DND-41 (cell line): ENCODE results near the gene DNAH17.

Experiments used
- ATAC-seq: fragments of 200-7000 bp; cut with Tn5 transposase; 3 replicates; pipeline ENCODE4 v1.9.1; 2021; ENCODE audit warnings: low read depth; ENCODE audit not compliant: insufficient read depth
- DNase-seq: peaks from one replicate; pipeline ENCODE4 v3.0.0-alpha.2; 2020
- H2AFZ ChIP-seq: 2 replicates; pipeline ENCODE4 v1.6.0; 2012; ENCODE audit warnings: low read depth, low read length
- H3K27ac ChIP-seq: 2 replicates; pipeline ENCODE4 v1.5.1; 2012; ENCODE audit warnings: low read length, inconsistent platforms
- H3K27me3 ChIP-seq: fragments of 200-600 bp; sonication (generic); 2 replicates; pipeline ENCODE4 v1.6.0; 2012; ENCODE audit warnings: low read length, mild to moderate bottlenecking, inconsistent platforms; ENCODE audit not compliant: insufficient read depth, poor library complexity
- H3K36me3 ChIP-seq: 2 replicates; pipeline ENCODE4 v1.5.1; 2012; ENCODE audit warnings: low read length, inconsistent platforms; ENCODE audit not compliant: insufficient read depth
- H3K4me1 ChIP-seq: 2 replicates; pipeline ENCODE4 v1.5.1; 2012; ENCODE audit warnings: mild to moderate bottlenecking, low read length; ENCODE audit not compliant: insufficient read depth
- H3K4me2 ChIP-seq: 2 replicates; pipeline ENCODE4 v1.6.0; 2012; ENCODE audit warnings: mild to moderate bottlenecking, moderate library complexity, low read length, inconsistent platforms; ENCODE audit not compliant: insufficient read depth
- H3K4me3 ChIP-seq, 2 experiments: fragments of 200-600 bp in 1 of 2; shearing (Covaris generic) in 1 of 2; 2 replicates each; pipeline ENCODE4 v1.5.1; 2012 to 2016; ENCODE audit warnings: inconsistent platforms in 2 of 2, low read length in 2 of 2, mild to moderate bottlenecking in 2 of 2, low read depth in 1 of 2, moderate library complexity in 1 of 2
- H3K79me2 ChIP-seq: 2 replicates; pipeline ENCODE4 v1.6.0; 2012; ENCODE audit warnings: low read length, inconsistent platforms; ENCODE audit not compliant: insufficient read depth
- H3K9ac ChIP-seq: 2 replicates; pipeline ENCODE4 v1.6.0; 2012; ENCODE audit warnings: low read depth, mild to moderate bottlenecking, inconsistent platforms, low read length, moderate library complexity
- H3K9me3 ChIP-seq: 2 replicates; pipeline ENCODE4 v1.5.1; 2012; ENCODE audit warnings: low read length, moderate library complexity, mild to moderate bottlenecking, inconsistent platforms; ENCODE audit not compliant: insufficient read depth, severe bottlenecking
- H4K20me1 ChIP-seq: 2 replicates; pipeline ENCODE4 v1.6.0; 2012; ENCODE audit warnings: low read length; ENCODE audit not compliant: insufficient read depth
- CTCF ChIP-seq: IDR thresholded peaks from 2 replicates; pipeline ENCODE4 v1.5.1; 2012; ENCODE audit warnings: borderline replicate concordance, low read length, moderate library complexity, mild to moderate bottlenecking; ENCODE audit not compliant: poor library complexity, severe bottlenecking; ENCODE audit errors: extremely low read depth
- EZH2 ChIP-seq: IDR thresholded peaks from 3 replicates; pipeline ENCODE4 v1.6.1; 2012; ENCODE audit warnings: borderline replicate concordance, low read depth, mild to moderate bottlenecking, moderate library complexity, low read length, inconsistent platforms; ENCODE audit not compliant: severe bottlenecking

DNAH17 gene

GRCh38 chr17:78605429-78605828 is 28.2 kb upstream of the DNAH17 start:
- Histone ChIP-seq H3K36me3 (no peaks in the 10 kb centered on the region), H3K79me2 (no peaks in the 10 kb centered on the region), H4K20me1 (no peaks in the 10 kb centered on the region), H3K27me3 (no peaks in the 10 kb centered on the region), H2AFZ (no peak overlapping the region), H3K27ac (no peak overlapping the region), H3K4me1 (no peaks in the 10 kb centered on the region), H3K4me3 (no peak overlapping the region), H3K9ac (no peak overlapping the region), H3K4me2 (no peak overlapping the region), H3K9me3 (no peaks in the 10 kb centered on the region)
- no peak for ATAC-seq
- DNase-seq = no peak
- TF ChIP-seq CTCF (no peak), EZH2 (no peak)

GRCh38 chr17:78602246-78602645 is 25.1 kb upstream of the DNAH17 start:
- ATAC-seq (no peak), DNase-seq (no peak)
- no peaks in the 10 kb centered on the region for H4K20me1 ChIP-seq
- no peak overlapping the region for H3K4me3 ChIP-seq
- TF ChIP-seq CTCF (no peak), EZH2 (no peak)
- H3K27me3 ChIP-seq = no peaks in the 10 kb centered on the region
- no peak overlapping the region for H3K9ac ChIP-seq
- H3K4me1 ChIP-seq = no peaks in the 10 kb centered on the region
- H3K4me2 ChIP-seq = no peak overlapping the region
- no peaks in the 10 kb centered on the region for H3K79me2 ChIP-seq
- H2AFZ ChIP-seq = no peak overlapping the region
- no peaks in the 10 kb centered on the region for H3K9me3 ChIP-seq
- H3K36me3 ChIP-seq = no peaks in the 10 kb centered on the region
- no peak overlapping the region for H3K27ac ChIP-seq

- ATAC-seq (no peak), DNase-seq (no peak)
- Histone ChIP-seq H3K36me3 (no peaks in the 10 kb centered on the region), H3K4me1 (no peaks in the 10 kb centered on the region), H4K20me1 (no peaks in the 10 kb centered on the region), H3K4me3 (no peak overlapping the region), H3K4me2 (no peak overlapping the region), H3K9me3 (no peaks in the 10 kb centered on the region), H3K27me3 (peaks cover 2% of the 10 kb centered on the region), H2AFZ (no peak overlapping the region), H3K9ac (no peak overlapping the region), H3K27ac (no peak overlapping the region), H3K79me2 (no peaks in the 10 kb centered on the region)
- TF ChIP-seq EZH2 (no peak), CTCF (no peak)
Measured at GRCh38 chr17:78601577-78602190, 24.5 kb upstream of the DNAH17 start.

GRCh38 chr17:78600181-78600721 is 23.1 kb upstream of the DNAH17 start:
- Histone ChIP-seq H3K36me3 (no peaks in the 10 kb centered on the region), H2AFZ (no peak overlapping the region), H4K20me1 (no peaks in the 10 kb centered on the region), H3K27ac (no peak overlapping the region), H3K9ac (no peak overlapping the region), H3K9me3 (no peaks in the 10 kb centered on the region), H3K27me3 (peaks cover 5% of the 10 kb centered on the region), H3K4me2 (no peak overlapping the region), H3K4me1 (no peaks in the 10 kb centered on the region), H3K79me2 (no peaks in the 10 kb centered on the region), H3K4me3 (no peak overlapping the region)
- no peak for DNase-seq
- ATAC-seq = no peak
- TF ChIP-seq CTCF = no peak
- TF ChIP-seq EZH2 = no peak
